Activated CD4-positive, alpha-beta memory T cell treated with anti-CD3 and anti-CD28 coated beads for 36 hours (primary cell): Measurements from ENCODE around the gene ADH6. TPM values are rescaled to one million over a fixed set of nuclear protein-coding genes. Genes with fewer than 3 reads are reported as not detected.
"Not testable (repeated sequence)": the region's sequence is repeated elsewhere in the genome, so short reads cannot be mapped to it uniquely, and the experiment has no call there.

Experiments
- CTCF ChIA-PET: fragments of 350-600 bp; sonication (Branson Sonifier 250); formaldehyde crosslinking; loops from one replicate; lab custom pipeline; 2021; ENCODE audit warnings: antibody characterized with exemption, inconsistent platforms; lab: Charles Lee
- POLR2A ChIA-PET: fragments of 350-600 bp; sonication (Branson Sonifier 250); formaldehyde crosslinking; loops from one replicate; lab custom pipeline; 2021; ENCODE audit warnings: antibody characterized with exemption; lab: Charles Lee
- DNase-seq: peaks from one replicate; pipeline ENCODE4 v3.0.0-alpha.2; 2020
- H3K27ac Mint-ChIP-seq: one replicate; pipeline ENCODE4 v1.8.0; 2021; ENCODE audit warnings: mixed read lengths
- H3K27me3 Mint-ChIP-seq: one replicate; pipeline ENCODE4 v1.8.0; 2021; ENCODE audit warnings: mixed read lengths
- H3K36me3 Mint-ChIP-seq: one replicate; pipeline ENCODE4 v1.8.0; 2021; ENCODE audit warnings: mixed read lengths
- H3K4me1 Mint-ChIP-seq: one replicate; pipeline ENCODE4 v1.8.0; 2021; ENCODE audit warnings: low read depth, mixed read lengths
- H3K4me3 Mint-ChIP-seq: one replicate; pipeline ENCODE4 v1.8.0; 2021; ENCODE audit warnings: mild to moderate bottlenecking, mixed read lengths
- H3K9me3 Mint-ChIP-seq: one replicate; pipeline ENCODE4 v1.8.0; 2021; ENCODE audit warnings: mixed read lengths
- intact Hi-C: fragments of 100-400 bp; cut with micrococcal nuclease; formaldehyde crosslinking; loops from one replicate; pipeline ENCODE4 v1.15.1; 2023
- total RNA-seq, 2 experiments: library from RNA; stranded (reverse); gene quantifications; one replicate each; pipeline ENCODE4 v1.2.3, GENCODE V29; 2021

Gene ADH6
- total RNA-seq, 2 experiments from 2014 or later: not detected

DNA sequence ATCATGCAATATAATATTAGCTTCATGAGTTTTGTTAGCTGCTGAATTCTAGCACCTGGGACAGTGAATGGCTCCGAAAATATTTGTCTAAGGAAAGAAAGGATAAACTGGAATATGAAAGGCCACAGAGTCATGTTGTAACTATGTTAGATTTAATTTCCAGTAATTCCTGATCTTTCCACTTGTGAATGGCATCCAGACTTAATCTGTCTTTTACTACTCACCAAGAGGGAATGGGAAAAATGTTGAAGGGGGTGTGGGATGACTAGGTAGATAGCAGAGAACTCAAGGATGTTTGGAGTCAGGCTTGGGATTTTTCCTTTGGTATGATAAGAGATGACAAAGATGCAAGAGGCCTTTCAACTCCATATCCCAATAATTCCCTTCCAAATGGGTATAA is 9.4 kb downstream of the ADH6 start:
- no peaks in the 10 kb centered on the region for H3K36me3 Mint-ChIP-seq
- no peak overlapping the region for H3K4me3 Mint-ChIP-seq
- H3K27me3 Mint-ChIP-seq: no peaks in the 10 kb centered on the region
- intact Hi-C loops: no loop called here
- DNase-seq: no peak
- POLR2A ChIA-PET: no interaction called here
- no peak overlapping the region for H3K27ac Mint-ChIP-seq
- H3K4me1 Mint-ChIP-seq: no peaks in the 10 kb centered on the region
- H3K9me3 Mint-ChIP-seq: no peaks in the 10 kb centered on the region
- CTCF ChIA-PET: no interaction called here

DNA sequence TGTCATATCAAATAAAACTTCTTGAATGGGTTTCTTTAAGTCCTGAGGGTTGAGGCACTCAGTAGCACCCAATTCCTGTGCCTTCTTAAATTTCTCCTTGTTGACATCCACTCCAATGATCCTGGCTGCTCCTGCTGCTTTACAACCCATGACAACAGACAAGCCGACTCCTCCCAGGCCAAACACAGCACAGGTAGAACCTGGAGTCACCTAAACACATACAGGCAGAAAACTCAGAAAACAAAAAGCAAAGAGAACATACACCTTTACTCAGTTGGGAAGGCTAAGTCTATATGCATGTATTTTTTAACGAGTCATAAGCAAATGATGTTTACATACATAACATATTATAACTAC is 10.3 kb downstream of the ADH6 start:
- Mint-ChIP-seq H3K27me3 (no peaks in the 10 kb centered on the region), H3K36me3 (no peaks in the 10 kb centered on the region), H3K27ac (no peak overlapping the region), H3K4me1 (no peaks in the 10 kb centered on the region), H3K4me3 (no peak overlapping the region), H3K9me3 (no peaks in the 10 kb centered on the region)
- intact Hi-C loops: no loop called here
- DNase-seq: no peak
- CTCF ChIA-PET: no interaction called here
- POLR2A ChIA-PET: no interaction called here

- H3K27ac Mint-ChIP-seq: no peak overlapping the region
- ChIA-PET CTCF (no interaction called here), POLR2A (no interaction called here)
- no peaks in the 10 kb centered on the region for H3K27me3 Mint-ChIP-seq
- H3K9me3 Mint-ChIP-seq: no peaks in the 10 kb centered on the region
- H3K36me3 Mint-ChIP-seq: no peaks in the 10 kb centered on the region
- no peaks in the 10 kb centered on the region for H3K4me1 Mint-ChIP-seq
- H3K4me3 Mint-ChIP-seq: no peak overlapping the region
- DNase-seq: no peak
- intact Hi-C loops: no loop called here
These were observed 10.9 kb downstream of the ADH6 start for GRCh38 chr4:99207911-99208718.

- ChIA-PET POLR2A (no interaction called here), CTCF (no interaction called here)
- intact Hi-C loops: no loop called here
- Mint-ChIP-seq H3K27me3 (no peaks in the 10 kb centered on the region), H3K9me3 (no peaks in the 10 kb centered on the region), H3K4me3 (no peak overlapping the region), H3K4me1 (no peaks in the 10 kb centered on the region), H3K27ac (no peak overlapping the region), H3K36me3 (no peaks in the 10 kb centered on the region)
- DNase-seq: no peak
These were observed 11.8 kb downstream of the ADH6 start for GRCh38 chr4:99207069-99207743.

- Mint-ChIP-seq H3K4me3 (no peak overlapping the region), H3K27ac (no peak overlapping the region), H3K4me1 (no peaks in the 10 kb centered on the region), H3K36me3 (no peaks in the 10 kb centered on the region), H3K27me3 (no peaks in the 10 kb centered on the region), H3K9me3 (no peaks in the 10 kb centered on the region)
- ChIA-PET CTCF (no interaction called here), POLR2A (no interaction called here)
- intact Hi-C loops: no loop called here
- DNase-seq: no peak
These were observed 13.7 kb downstream of the ADH6 start for GRCh38 chr4:99205153-99205979.

DNA sequence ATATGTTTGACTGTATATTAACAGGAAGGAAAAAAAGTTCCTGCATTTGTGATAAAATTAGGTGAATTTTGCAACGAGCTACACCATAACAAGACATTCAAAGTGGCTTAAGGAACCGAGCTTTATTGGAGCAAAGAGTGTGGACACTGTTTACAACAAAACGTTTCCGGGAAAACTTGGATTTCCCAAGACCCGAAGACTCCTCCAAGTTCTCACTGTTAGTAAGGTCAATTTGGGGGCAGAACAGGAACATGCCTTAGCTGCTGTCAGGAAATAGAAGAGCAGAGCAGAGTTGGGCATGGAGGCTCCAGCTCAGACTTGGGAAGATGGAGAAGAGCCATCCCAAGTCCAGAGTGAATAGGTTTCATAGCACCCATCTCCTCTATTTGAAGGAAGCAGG is 16.5 kb downstream of the ADH6 start:
- POLR2A ChIA-PET: no interaction called here
- CTCF ChIA-PET: interaction anchor here (0.6 kb wide), 1 partner anchor 208 kb away, joined by 3 read pairs; the partner anchor contains the start of gene METAP1
- no peak for DNase-seq
- H3K4me1 Mint-ChIP-seq: no peaks in the 10 kb centered on the region
- H3K27me3 Mint-ChIP-seq: no peaks in the 10 kb centered on the region
- no peak overlapping the region for H3K27ac Mint-ChIP-seq
- H3K9me3 Mint-ChIP-seq: no peaks in the 10 kb centered on the region
- intact Hi-C loops: no loop called here
- H3K36me3 Mint-ChIP-seq: no peaks in the 10 kb centered on the region
- no peak overlapping the region for H3K4me3 Mint-ChIP-seq

GRCh38 chr4:99202094-99202493 is 17.0 kb downstream of the ADH6 start:
- no peaks in the 10 kb centered on the region for H3K9me3 Mint-ChIP-seq
- H3K27me3 Mint-ChIP-seq: no peaks in the 10 kb centered on the region
- no peak overlapping the region for H3K27ac Mint-ChIP-seq
- H3K4me3 Mint-ChIP-seq: no peak overlapping the region
- H3K36me3 Mint-ChIP-seq: no peaks in the 10 kb centered on the region
- H3K4me1 Mint-ChIP-seq: no peaks in the 10 kb centered on the region
- ChIA-PET POLR2A (no interaction called here), CTCF (interaction anchor here (0.6 kb wide), 1 partner anchor 207 kb away, joined by 3 read pairs; the partner anchor contains the start of gene METAP1)
- no peak for DNase-seq
- intact Hi-C loops: no loop called here

DNA sequence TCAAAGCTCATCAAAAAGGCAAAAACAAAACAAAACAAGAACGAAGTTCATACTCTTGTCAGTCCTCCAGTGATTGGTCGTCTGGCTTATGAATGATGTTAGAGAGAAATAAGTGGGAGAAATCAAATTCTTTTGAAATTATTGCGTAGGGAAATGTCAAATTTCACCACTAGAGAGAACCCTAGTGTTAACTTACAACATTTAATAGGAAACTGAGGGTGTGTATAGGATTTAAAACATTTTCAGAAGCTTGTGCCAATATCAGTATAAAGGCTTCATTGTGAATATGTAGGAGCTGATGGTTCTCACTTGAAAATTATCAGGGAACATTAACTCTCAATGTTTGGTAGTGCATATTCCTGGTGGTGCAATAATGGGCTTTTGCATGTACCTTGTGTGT is 17.4 kb downstream of the ADH6 start:
- CTCF ChIA-PET: no interaction called here
- intact Hi-C loops: no loop called here
- POLR2A ChIA-PET: no interaction called here
- no peaks in the 10 kb centered on the region for H3K36me3 Mint-ChIP-seq
- no peak for DNase-seq
- no peaks in the 10 kb centered on the region for H3K4me1 Mint-ChIP-seq
- no peaks in the 10 kb centered on the region for H3K27me3 Mint-ChIP-seq
- H3K9me3 Mint-ChIP-seq: no peaks in the 10 kb centered on the region
- no peak overlapping the region for H3K27ac Mint-ChIP-seq
- no peak overlapping the region for H3K4me3 Mint-ChIP-seq

GRCh38 chr4:99200138-99200537 is 18.9 kb downstream of the ADH6 start:
- Mint-ChIP-seq H3K4me1 (no peaks in the 10 kb centered on the region), H3K4me3 (no peak overlapping the region), H3K9me3 (no peaks in the 10 kb centered on the region), H3K27ac (no peak overlapping the region), H3K36me3 (no peaks in the 10 kb centered on the region), H3K27me3 (no peaks in the 10 kb centered on the region)
- POLR2A ChIA-PET: no interaction called here
- intact Hi-C loops: no loop called here
- CTCF ChIA-PET: no interaction called here
- DNase-seq: no peak

GRCh38 chr4:99190336-99190735 is 28.7 kb downstream of the ADH6 start:
- H3K4me3 Mint-ChIP-seq: no peak overlapping the region
- H3K27me3 Mint-ChIP-seq: no peaks in the 10 kb centered on the region
- POLR2A ChIA-PET: no interaction called here
- intact Hi-C loops: no loop called here
- H3K36me3 Mint-ChIP-seq: peaks cover 3% of the 10 kb centered on the region
- DNase-seq: no peak
- no peak overlapping the region for H3K27ac Mint-ChIP-seq
- no peaks in the 10 kb centered on the region for H3K4me1 Mint-ChIP-seq
- peaks cover 36% of the 10 kb centered on the region for H3K9me3 Mint-ChIP-seq
- CTCF ChIA-PET: no interaction called here

- H3K36me3 Mint-ChIP-seq, POLR2A ChIA-PET, H3K4me3 Mint-ChIP-seq, H3K27ac Mint-ChIP-seq, CTCF ChIA-PET, H3K27me3 Mint-ChIP-seq, H3K4me1 Mint-ChIP-seq, intact Hi-C loops, DNase-seq: not testable (repeated sequence)
- H3K9me3 Mint-ChIP-seq: peaks cover 40% of the 10 kb centered on the region
These were observed 29.1 kb downstream of the ADH6 start for GRCh38 chr4:99189900-99190299.

- ChIA-PET CTCF (no interaction called here), POLR2A (no interaction called here)
- H3K9me3 Mint-ChIP-seq: peaks cover 27% of the 10 kb centered on the region
- H3K4me1 Mint-ChIP-seq: no peaks in the 10 kb centered on the region
- no peak overlapping the region for H3K27ac Mint-ChIP-seq
- no peak for DNase-seq
- intact Hi-C loops: no loop called here
- H3K4me3 Mint-ChIP-seq: no peak overlapping the region
- no peaks in the 10 kb centered on the region for H3K27me3 Mint-ChIP-seq
- H3K36me3 Mint-ChIP-seq: peaks cover 5% of the 10 kb centered on the region
These were observed 33.0 kb downstream of the ADH6 start for GRCh38 chr4:99186029-99186428.
